ENCODE results near the gene ACTR3. TPM values are rescaled to one million over a fixed set of nuclear protein-coding genes. Genes with fewer than 3 reads are reported as not detected.
A peak's percentile ranks its signal among the peaks of the same experiment; 100 is the strongest.

Gene ACTR3
- total and polyA plus RNA-seq, 2 experiments from 2014 or later = 63.7 to 137 TPM

DNA sequence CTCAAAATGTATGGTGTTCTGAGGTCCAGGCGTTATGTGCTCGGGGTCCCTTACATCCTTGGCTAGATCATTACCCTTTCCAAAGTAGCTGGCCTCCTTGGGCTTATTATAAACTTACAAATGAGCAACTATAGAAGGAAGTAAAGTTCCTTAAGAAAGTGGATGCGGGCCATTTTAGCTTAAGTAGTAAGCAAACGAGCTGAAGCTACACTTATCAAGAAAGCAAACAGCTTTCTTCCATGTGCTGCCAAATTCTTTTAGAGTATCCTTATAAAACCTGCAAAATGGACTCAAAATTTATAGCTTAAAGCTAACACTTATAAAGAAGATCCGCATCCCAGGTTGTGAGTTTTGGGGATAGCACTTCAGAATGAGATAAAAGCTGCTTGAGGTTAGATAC lies 75.3 kb downstream of the ACTR3 start (continued):
- TF ChIP-seq, protein P1, sequence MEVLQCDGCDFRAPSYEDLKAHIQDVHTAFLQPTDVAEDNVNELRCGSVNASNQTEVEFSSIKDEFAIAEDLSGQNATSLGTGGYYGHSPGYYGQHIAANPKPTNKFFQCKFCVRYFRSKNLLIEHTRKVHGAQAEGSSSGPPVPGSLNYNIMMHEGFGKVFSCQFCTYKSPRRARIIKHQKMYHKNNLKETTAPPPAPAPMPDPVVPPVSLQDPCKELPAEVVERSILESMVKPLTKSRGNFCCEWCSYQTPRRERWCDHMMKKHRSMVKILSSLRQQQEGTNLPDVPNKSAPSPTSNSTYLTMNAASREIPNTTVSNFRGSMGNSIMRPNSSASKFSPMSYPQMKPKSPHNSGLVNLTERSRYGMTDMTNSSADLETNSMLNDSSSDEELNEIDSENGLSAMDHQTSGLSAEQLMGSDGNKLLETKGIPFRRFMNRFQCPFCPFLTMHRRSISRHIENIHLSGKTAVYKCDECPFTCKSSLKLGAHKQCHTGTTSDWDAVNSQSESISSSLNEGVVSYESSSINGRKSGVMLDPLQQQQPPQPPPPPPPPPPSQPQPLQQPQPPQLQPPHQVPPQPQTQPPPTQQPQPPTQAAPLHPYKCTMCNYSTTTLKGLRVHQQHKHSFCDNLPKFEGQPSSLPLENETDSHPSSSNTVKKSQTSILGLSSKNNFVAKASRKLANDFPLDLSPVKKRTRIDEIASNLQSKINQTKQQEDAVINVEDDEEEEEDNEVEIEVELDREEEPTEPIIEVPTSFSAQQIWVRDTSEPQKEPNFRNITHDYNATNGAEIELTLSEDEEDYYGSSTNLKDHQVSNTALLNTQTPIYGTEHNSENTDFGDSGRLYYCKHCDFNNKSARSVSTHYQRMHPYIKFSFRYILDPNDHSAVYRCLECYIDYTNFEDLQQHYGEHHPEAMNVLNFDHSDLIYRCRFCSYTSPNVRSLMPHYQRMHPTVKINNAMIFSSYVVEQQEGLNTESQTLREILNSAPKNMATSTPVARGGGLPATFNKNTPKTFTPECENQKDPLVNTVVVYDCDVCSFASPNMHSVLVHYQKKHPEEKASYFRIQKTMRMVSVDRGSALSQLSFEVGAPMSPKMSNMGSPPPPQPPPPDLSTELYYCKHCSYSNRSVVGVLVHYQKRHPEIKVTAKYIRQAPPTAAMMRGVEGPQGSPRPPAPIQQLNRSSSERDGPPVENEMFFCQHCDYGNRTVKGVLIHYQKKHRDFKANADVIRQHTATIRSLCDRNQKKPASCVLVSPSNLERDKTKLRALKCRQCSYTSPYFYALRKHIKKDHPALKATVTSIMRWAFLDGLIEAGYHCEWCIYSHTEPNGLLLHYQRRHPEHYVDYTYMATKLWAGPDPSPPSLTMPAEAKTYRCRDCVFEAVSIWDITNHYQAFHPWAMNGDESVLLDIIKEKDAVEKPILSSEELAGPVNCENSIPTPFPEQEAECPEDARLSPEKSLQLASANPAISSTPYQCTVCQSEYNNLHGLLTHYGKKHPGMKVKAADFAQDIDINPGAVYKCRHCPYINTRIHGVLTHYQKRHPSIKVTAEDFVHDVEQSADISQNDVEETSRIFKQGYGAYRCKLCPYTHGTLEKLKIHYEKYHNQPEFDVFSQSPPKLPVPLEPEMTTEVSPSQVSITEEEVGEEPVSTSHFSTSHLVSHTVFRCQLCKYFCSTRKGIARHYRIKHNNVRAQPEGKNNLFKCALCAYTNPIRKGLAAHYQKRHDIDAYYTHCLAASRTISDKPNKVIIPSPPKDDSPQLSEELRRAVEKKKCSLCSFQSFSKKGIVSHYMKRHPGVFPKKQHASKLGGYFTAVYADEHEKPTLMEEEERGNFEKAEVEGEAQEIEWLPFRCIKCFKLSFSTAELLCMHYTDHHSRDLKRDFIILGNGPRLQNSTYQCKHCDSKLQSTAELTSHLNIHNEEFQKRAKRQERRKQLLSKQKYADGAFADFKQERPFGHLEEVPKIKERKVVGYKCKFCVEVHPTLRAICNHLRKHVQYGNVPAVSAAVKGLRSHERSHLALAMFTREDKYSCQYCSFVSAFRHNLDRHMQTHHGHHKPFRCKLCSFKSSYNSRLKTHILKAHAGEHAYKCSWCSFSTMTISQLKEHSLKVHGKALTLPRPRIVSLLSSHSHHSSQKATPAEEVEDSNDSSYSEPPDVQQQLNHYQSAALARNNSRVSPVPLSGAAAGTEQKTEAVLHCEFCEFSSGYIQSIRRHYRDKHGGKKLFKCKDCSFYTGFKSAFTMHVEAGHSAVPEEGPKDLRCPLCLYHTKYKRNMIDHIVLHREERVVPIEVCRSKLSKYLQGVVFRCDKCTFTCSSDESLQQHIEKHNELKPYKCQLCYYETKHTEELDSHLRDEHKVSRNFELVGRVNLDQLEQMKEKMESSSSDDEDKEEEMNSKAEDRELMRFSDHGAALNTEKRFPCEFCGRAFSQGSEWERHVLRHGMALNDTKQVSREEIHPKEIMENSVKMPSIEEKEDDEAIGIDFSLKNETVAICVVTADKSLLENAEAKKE (CRISPR knock-in tag; IDR thresholded peaks at IDR 0.05) = no peak
- TF ChIP-seq EZH2phosphoT487 (IDR thresholded peaks at IDR 0.05; ENCODE audit: unreplicated experiment) (no peak), ZNF114 (CRISPR knock-in tag; IDR thresholded peaks at IDR 0.05) (no peak)

DNA sequence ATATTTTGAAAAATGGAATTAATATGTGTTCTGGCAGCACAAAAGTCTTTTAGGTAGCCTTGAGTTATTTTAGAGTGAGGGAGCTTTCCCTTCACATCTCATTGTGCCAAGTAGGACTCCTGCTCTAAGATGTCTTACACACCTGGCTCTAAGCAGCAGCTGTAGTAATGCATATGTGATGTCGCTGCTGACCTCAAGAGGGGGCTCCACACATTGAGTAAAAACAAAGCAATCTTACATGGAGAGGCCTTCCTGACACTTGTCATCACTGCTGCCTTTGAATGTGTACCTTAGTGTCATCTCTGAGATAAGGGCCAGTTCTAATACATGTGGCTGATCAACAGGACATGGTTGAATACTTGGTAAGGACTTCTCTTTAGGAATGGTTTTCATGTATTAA lies 75.8 kb downstream of the ACTR3 start:
- no peaks in the 10 kb centered on the region for H3K9me2 ChIP-seq (ENCODE audit: insufficient read depth)
- peaks cover 6% of the 10 kb centered on the region; the same call in 1 of the 2 replicates for H4K20me1 ChIP-seq (replicated peaks; ENCODE audit: insufficient read depth)
- no peak overlapping the region for H2AFZ ChIP-seq
- H3K27ac ChIP-seq (ENCODE audit: low read depth) = no peak overlapping the region
- H3K79me2 ChIP-seq (replicated peaks; ENCODE audit: insufficient read depth) = no peaks in the 10 kb centered on the region
- Mint-ChIP-seq H3K27ac (no peak overlapping the region), H3K9me3 (no peaks in the 10 kb centered on the region), H3K4me1 (peaks cover 3% of the 10 kb centered on the region; the same call in 2 of the 3 replicates), H3K36me3 (ENCODE audit: low read depth) (no peaks in the 10 kb centered on the region), H3K27me3 (ENCODE audit: insufficient read depth, low read depth, poor library complexity) (no peaks in the 10 kb centered on the region), H3K4me3 (no peak overlapping the region)
- no peaks in the 10 kb centered on the region for H3K27me3 ChIP-seq (ENCODE audit: insufficient read depth)
- H3K4me3 ChIP-seq = no peak overlapping the region
- no peak overlapping the region for H3K4me2 ChIP-seq
- TF ChIP-seq, protein P2, sequence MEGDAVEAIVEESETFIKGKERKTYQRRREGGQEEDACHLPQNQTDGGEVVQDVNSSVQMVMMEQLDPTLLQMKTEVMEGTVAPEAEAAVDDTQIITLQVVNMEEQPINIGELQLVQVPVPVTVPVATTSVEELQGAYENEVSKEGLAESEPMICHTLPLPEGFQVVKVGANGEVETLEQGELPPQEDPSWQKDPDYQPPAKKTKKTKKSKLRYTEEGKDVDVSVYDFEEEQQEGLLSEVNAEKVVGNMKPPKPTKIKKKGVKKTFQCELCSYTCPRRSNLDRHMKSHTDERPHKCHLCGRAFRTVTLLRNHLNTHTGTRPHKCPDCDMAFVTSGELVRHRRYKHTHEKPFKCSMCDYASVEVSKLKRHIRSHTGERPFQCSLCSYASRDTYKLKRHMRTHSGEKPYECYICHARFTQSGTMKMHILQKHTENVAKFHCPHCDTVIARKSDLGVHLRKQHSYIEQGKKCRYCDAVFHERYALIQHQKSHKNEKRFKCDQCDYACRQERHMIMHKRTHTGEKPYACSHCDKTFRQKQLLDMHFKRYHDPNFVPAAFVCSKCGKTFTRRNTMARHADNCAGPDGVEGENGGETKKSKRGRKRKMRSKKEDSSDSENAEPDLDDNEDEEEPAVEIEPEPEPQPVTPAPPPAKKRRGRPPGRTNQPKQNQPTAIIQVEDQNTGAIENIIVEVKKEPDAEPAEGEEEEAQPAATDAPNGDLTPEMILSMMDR (conservative IDR thresholded peaks at IDR 0.05; ENCODE audit: low read depth in 2 of 2) = peak; percentile 71 to 79
- no peak for TF ChIP-seq ZNF331 (CRISPR knock-in tag; IDR thresholded peaks at IDR 0.05; ENCODE audit: low read depth)
- H3K36me3 ChIP-seq (ENCODE audit: insufficient read depth) = no peaks in the 10 kb centered on the region
- peak; percentile 95 for ATAC-seq
- peak; percentile 72 for DNase-seq (ENCODE audit: low spot score)
- H3F3A ChIP-seq (replicated peaks; ENCODE audit: low read depth) = no peaks in the 10 kb centered on the region
- no peaks in the 10 kb centered on the region for H3K4me1 ChIP-seq (ENCODE audit: insufficient read depth)

Data from GM23338 (cell line).